ENCODE results near the gene ITIH5.

DNA sequence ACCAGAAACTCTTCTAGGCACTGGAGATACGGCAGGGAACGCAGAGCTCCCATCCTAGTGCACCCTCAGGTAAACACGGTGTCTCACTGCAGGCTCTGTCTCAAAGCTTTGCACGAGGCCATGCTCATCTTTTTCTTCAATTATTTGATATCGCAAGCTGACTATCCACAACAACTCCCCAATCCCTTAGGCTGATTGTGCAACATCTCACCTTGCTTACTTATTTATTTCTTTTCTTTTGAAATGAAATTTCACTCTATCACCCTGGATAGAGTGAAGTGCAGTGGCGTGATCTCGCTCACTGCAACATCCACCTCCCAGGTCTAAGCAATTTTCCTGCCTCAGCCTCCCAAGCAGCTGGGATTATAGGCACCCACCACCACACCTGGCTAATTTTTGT lies 48.7 kb upstream of the ITIH5 start:
- TF ChIP-seq, protein P1, sequence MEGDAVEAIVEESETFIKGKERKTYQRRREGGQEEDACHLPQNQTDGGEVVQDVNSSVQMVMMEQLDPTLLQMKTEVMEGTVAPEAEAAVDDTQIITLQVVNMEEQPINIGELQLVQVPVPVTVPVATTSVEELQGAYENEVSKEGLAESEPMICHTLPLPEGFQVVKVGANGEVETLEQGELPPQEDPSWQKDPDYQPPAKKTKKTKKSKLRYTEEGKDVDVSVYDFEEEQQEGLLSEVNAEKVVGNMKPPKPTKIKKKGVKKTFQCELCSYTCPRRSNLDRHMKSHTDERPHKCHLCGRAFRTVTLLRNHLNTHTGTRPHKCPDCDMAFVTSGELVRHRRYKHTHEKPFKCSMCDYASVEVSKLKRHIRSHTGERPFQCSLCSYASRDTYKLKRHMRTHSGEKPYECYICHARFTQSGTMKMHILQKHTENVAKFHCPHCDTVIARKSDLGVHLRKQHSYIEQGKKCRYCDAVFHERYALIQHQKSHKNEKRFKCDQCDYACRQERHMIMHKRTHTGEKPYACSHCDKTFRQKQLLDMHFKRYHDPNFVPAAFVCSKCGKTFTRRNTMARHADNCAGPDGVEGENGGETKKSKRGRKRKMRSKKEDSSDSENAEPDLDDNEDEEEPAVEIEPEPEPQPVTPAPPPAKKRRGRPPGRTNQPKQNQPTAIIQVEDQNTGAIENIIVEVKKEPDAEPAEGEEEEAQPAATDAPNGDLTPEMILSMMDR (IDR thresholded peaks at IDR 0.05), result no peak
- TF ChIP-seq EZH2 (IDR thresholded peaks at IDR 0.05; ENCODE audit: borderline replicate concordance, insufficient read depth, low read depth, low read length, poor library complexity, severe bottlenecking), result no peak
